HUES48 (cell line): ENCODE results near the gene SPRED3.

Experiments used
- H3K27ac ChIP-seq: one replicate; pipeline ENCODE4 v1.7.0; 2013; ENCODE audit warnings: low read depth, low read length, inconsistent platforms
- H3K27me3 ChIP-seq: 2 replicates; pipeline ENCODE4 v1.6.1; 2013; ENCODE audit warnings: mild to moderate bottlenecking, low read length; ENCODE audit not compliant: control insufficient read depth, insufficient read depth
- H3K36me3 ChIP-seq: 2 replicates; pipeline ENCODE4 v1.6.1; 2013; ENCODE audit warnings: low read length; ENCODE audit not compliant: control insufficient read depth, insufficient read depth
- H3K4me1 ChIP-seq: 2 replicates; pipeline ENCODE4 v1.6.1; 2013; ENCODE audit warnings: mild to moderate bottlenecking, low read length; ENCODE audit not compliant: control insufficient read depth, insufficient read depth
- H3K4me3 ChIP-seq: 2 replicates; pipeline ENCODE4 v1.5.1; 2013; ENCODE audit warnings: mild to moderate bottlenecking, low read depth, low read length
- H3K9ac ChIP-seq: 2 replicates; pipeline ENCODE4 v1.6.1; 2013; ENCODE audit warnings: mild to moderate bottlenecking, low read depth, low read length, moderate library complexity
- H3K9me3 ChIP-seq: 2 replicates; pipeline ENCODE4 v1.6.1; 2013; ENCODE audit warnings: low read length; ENCODE audit not compliant: control insufficient read depth, insufficient read depth

Gene SPRED3

GRCh38 chr19:38394488-38394887, 6.0 kb downstream of the SPRED3 start:
- Histone ChIP-seq H3K36me3 (peaks cover 11% of the 10 kb centered on the region), H3K4me1 (peaks cover 10% of the 10 kb centered on the region), H3K27ac (no peak overlapping the region), H3K4me3 (peak overlapping the region; percentile 51), H3K9me3 (no peaks in the 10 kb centered on the region), H3K27me3 (peaks cover 46% of the 10 kb centered on the region), H3K9ac (no peak overlapping the region)

- peak overlapping the region; percentile 51 for H3K4me3 ChIP-seq
- H3K9ac ChIP-seq: no peak overlapping the region
Observed at GRCh38 chr19:38395381-38396114, 7.1 kb downstream of the SPRED3 start.

GRCh38 chr19:38399081-38399480, 10.6 kb downstream of the SPRED3 start:
- no peak overlapping the region for H3K4me3 ChIP-seq
- H3K9me3 ChIP-seq: no peaks in the 10 kb centered on the region
- H3K9ac ChIP-seq: no peak overlapping the region
- peaks cover 70% of the 10 kb centered on the region for H3K27me3 ChIP-seq
- H3K27ac ChIP-seq: no peak overlapping the region
- peaks cover 4% of the 10 kb centered on the region; the same call in 1 of the 2 replicates for H3K4me1 ChIP-seq
- H3K36me3 ChIP-seq: no peaks in the 10 kb centered on the region

More at GRCh38 chr19:38395381-38396114, 7.1 kb downstream of the SPRED3 start:
- Histone ChIP-seq H3K36me3 (peaks cover 11% of the 10 kb centered on the region), H3K4me1 (peaks cover 10% of the 10 kb centered on the region), H3K27me3 (peaks cover 56% of the 10 kb centered on the region), H3K9me3 (no peaks in the 10 kb centered on the region), H3K27ac (no peak overlapping the region)

GRCh38 chr19:38399537-38399936, 11.0 kb downstream of the SPRED3 start:
- Histone ChIP-seq H3K9me3 (no peaks in the 10 kb centered on the region), H3K4me3 (no peak overlapping the region), H3K4me1 (peaks cover 4% of the 10 kb centered on the region; the same call in 1 of the 2 replicates), H3K36me3 (no peaks in the 10 kb centered on the region), H3K9ac (no peak overlapping the region), H3K27me3 (peaks cover 70% of the 10 kb centered on the region), H3K27ac (no peak overlapping the region)

- H3K27ac ChIP-seq: no peak overlapping the region
- H3K9ac ChIP-seq: no peak overlapping the region
- no peaks in the 10 kb centered on the region for H3K4me1 ChIP-seq
Observed at GRCh38 chr19:38400361-38400760, 11.9 kb downstream of the SPRED3 start.

GRCh38 chr19:38401148-38401547, 12.7 kb downstream of the SPRED3 start:
- no peaks in the 10 kb centered on the region for H3K9me3 ChIP-seq
- no peaks in the 10 kb centered on the region for H3K36me3 ChIP-seq
- no peak overlapping the region for H3K9ac ChIP-seq
- H3K27me3 ChIP-seq: peaks cover 55% of the 10 kb centered on the region
- no peaks in the 10 kb centered on the region for H3K4me1 ChIP-seq
- H3K4me3 ChIP-seq: no peak overlapping the region
- no peak overlapping the region for H3K27ac ChIP-seq

More at GRCh38 chr19:38400361-38400760, 11.9 kb downstream of the SPRED3 start:
- no peaks in the 10 kb centered on the region for H3K9me3 ChIP-seq
- H3K36me3 ChIP-seq: no peaks in the 10 kb centered on the region
- no peak overlapping the region for H3K4me3 ChIP-seq
- H3K27me3 ChIP-seq: peaks cover 62% of the 10 kb centered on the region

GRCh38 chr19:38402623-38402966, 14.1 kb downstream of the SPRED3 start:
- H3K4me3 ChIP-seq: peak overlapping the region; percentile 54
- no peaks in the 10 kb centered on the region for H3K4me1 ChIP-seq
- no peaks in the 10 kb centered on the region for H3K9me3 ChIP-seq
- H3K9ac ChIP-seq: no peak overlapping the region
- H3K27me3 ChIP-seq: peaks cover 40% of the 10 kb centered on the region
- 0 out of 2 replicates have a peak, but pooled peaks cover 7% of the 10 kb centered on the region for H3K36me3 ChIP-seq
- H3K27ac ChIP-seq: no peak overlapping the region

- Histone ChIP-seq H3K9ac (no peak within 1 kb of the TSS), H3K36me3 (0 out of 2 replicates have a peak, but pooled peaks cover 7% of the 10 kb centered on the region), H3K4me1 (no peaks in the 10 kb centered on the region), H3K9me3 (no peaks in the 10 kb centered on the region), H3K27me3 (peaks cover 35% of the 10 kb centered on the region), H3K27ac (no peak within 1 kb of the TSS), H3K4me3 (peak within 1 kb of the TSS; percentile 72)
Observed at GRCh38 chr19:38402967-38403674, 14.6 kb downstream of the SPRED3 start, which contains the start of gene FAM98C. FAM98C (plus strand) TSS chr19:38403093; CDS start chr19:38403154, 61 bp downstream.

GRCh38 chr19:38404858-38405257, 16.4 kb downstream of the SPRED3 start:
- Histone ChIP-seq H3K9me3 (no peaks in the 10 kb centered on the region), H3K4me3 (no peak overlapping the region), H3K36me3 (0 out of 2 replicates have a peak, but pooled peaks cover 7% of the 10 kb centered on the region), H3K27me3 (peaks cover 20% of the 10 kb centered on the region), H3K27ac (no peak overlapping the region), H3K9ac (no peak overlapping the region), H3K4me1 (no peaks in the 10 kb centered on the region)

- Histone ChIP-seq H3K4me1 (no peaks in the 10 kb centered on the region), H3K4me3 (no peak overlapping the region), H3K9me3 (no peaks in the 10 kb centered on the region), H3K36me3 (0 out of 2 replicates have a peak, but pooled peaks cover 7% of the 10 kb centered on the region), H3K27ac (no peak overlapping the region), H3K9ac (no peak overlapping the region), H3K27me3 (peaks cover 16% of the 10 kb centered on the region)
Observed at GRCh38 chr19:38405276-38405675, 16.8 kb downstream of the SPRED3 start.

- Histone ChIP-seq H3K36me3 (0 out of 2 replicates have a peak, but pooled peaks cover 7% of the 10 kb centered on the region), H3K4me1 (no peaks in the 10 kb centered on the region), H3K9ac (no peak overlapping the region), H3K27me3 (no peaks in the 10 kb centered on the region), H3K4me3 (no peak overlapping the region), H3K27ac (no peak overlapping the region), H3K9me3 (no peaks in the 10 kb centered on the region)
Observed at GRCh38 chr19:38409631-38410133, 21.2 kb downstream of the SPRED3 start.
